ENCODE measurements around the gene ATRNL1. TPM values are rescaled to one million over a fixed set of nuclear protein-coding genes. Genes with fewer than 3 reads are reported as not detected.

ATRNL1 gene
- total RNA-seq, 1 donor from 2014 or later, result 66.0 TPM

- no peak overlapping the region for H3K4me3 Mint-ChIP-seq (ENCODE audit: unreplicated experiment)
- H3K27ac Mint-ChIP-seq (ENCODE audit: unreplicated experiment), result peak overlapping the region; percentile 55
- no peak for TF ChIP-seq CTCF (IDR thresholded peaks at IDR 0.05)
- DNase-seq (ENCODE audit: low spot score), result no peak
- no peaks in the 10 kb centered on the region for H3K9me3 Mint-ChIP-seq (ENCODE audit: low read depth)
- peaks cover 34% of the 10 kb centered on the region for H3K4me1 Mint-ChIP-seq (ENCODE audit: low read depth)
- H3K27me3 Mint-ChIP-seq (ENCODE audit: low read depth), result no peaks in the 10 kb centered on the region
- H3K36me3 Mint-ChIP-seq (ENCODE audit: low read depth), result no peaks in the 10 kb centered on the region
These were observed 678.6 kb downstream of the ATRNL1 start for GRCh38 chr10:115771755-115772154.

GRCh38 chr10:115772606-115773005 is 679.4 kb downstream of the ATRNL1 start:
- no peak for DNase-seq (ENCODE audit: low spot score)
- H3K4me3 Mint-ChIP-seq (ENCODE audit: unreplicated experiment), result no peak overlapping the region
- H3K9me3 Mint-ChIP-seq (ENCODE audit: low read depth), result no peaks in the 10 kb centered on the region
- H3K4me1 Mint-ChIP-seq (ENCODE audit: low read depth), result peaks cover 34% of the 10 kb centered on the region
- H3K27ac Mint-ChIP-seq (ENCODE audit: unreplicated experiment), result peak overlapping the region; percentile 75
- H3K27me3 Mint-ChIP-seq (ENCODE audit: low read depth), result no peaks in the 10 kb centered on the region
- TF ChIP-seq CTCF (IDR thresholded peaks at IDR 0.05), result no peak
- no peaks in the 10 kb centered on the region for H3K36me3 Mint-ChIP-seq (ENCODE audit: low read depth)

GRCh38 chr10:115773832-115774231 is 680.7 kb downstream of the ATRNL1 start:
- DNase-seq (ENCODE audit: low spot score), result no peak
- peaks cover 34% of the 10 kb centered on the region for H3K4me1 Mint-ChIP-seq (ENCODE audit: low read depth)

GRCh38 chr10:115774721-115775120 is 681.6 kb downstream of the ATRNL1 start:
- DNase-seq (ENCODE audit: low spot score), result no peak
- Mint-ChIP-seq H3K4me3 (ENCODE audit: unreplicated experiment) (no peak overlapping the region), H3K27ac (ENCODE audit: unreplicated experiment) (peak overlapping the region; percentile 75), H3K36me3 (ENCODE audit: low read depth) (no peaks in the 10 kb centered on the region), H3K27me3 (ENCODE audit: low read depth) (no peaks in the 10 kb centered on the region), H3K4me1 (ENCODE audit: low read depth) (peaks cover 34% of the 10 kb centered on the region), H3K9me3 (ENCODE audit: low read depth) (no peaks in the 10 kb centered on the region)
- TF ChIP-seq CTCF (IDR thresholded peaks at IDR 0.05), result no peak

More at GRCh38 chr10:115773832-115774231, 680.7 kb downstream of the ATRNL1 start:
- H3K27me3 Mint-ChIP-seq (ENCODE audit: low read depth), result no peaks in the 10 kb centered on the region
- H3K36me3 Mint-ChIP-seq (ENCODE audit: low read depth), result no peaks in the 10 kb centered on the region
- TF ChIP-seq CTCF (IDR thresholded peaks at IDR 0.05), result no peak
- no peak overlapping the region for H3K4me3 Mint-ChIP-seq (ENCODE audit: unreplicated experiment)
- H3K9me3 Mint-ChIP-seq (ENCODE audit: low read depth), result no peaks in the 10 kb centered on the region
- peak overlapping the region; percentile 75 for H3K27ac Mint-ChIP-seq (ENCODE audit: unreplicated experiment)

- H3K4me3 Mint-ChIP-seq (ENCODE audit: unreplicated experiment), result no peak overlapping the region
- DNase-seq (ENCODE audit: low spot score), result no peak
- H3K36me3 Mint-ChIP-seq (ENCODE audit: low read depth), result no peaks in the 10 kb centered on the region
- peaks cover 21% of the 10 kb centered on the region for H3K4me1 Mint-ChIP-seq (ENCODE audit: low read depth)
- H3K27me3 Mint-ChIP-seq (ENCODE audit: low read depth), result no peaks in the 10 kb centered on the region
- no peaks in the 10 kb centered on the region for H3K9me3 Mint-ChIP-seq (ENCODE audit: low read depth)
- no peak overlapping the region for H3K27ac Mint-ChIP-seq (ENCODE audit: unreplicated experiment)
- TF ChIP-seq CTCF (IDR thresholded peaks at IDR 0.05), result no peak
These were observed 684.5 kb downstream of the ATRNL1 start for GRCh38 chr10:115777646-115778045.
